Right renal pelvis (tissue), 4 donors: ENCODE results near the gene BAD. TPM values are rescaled to one million over a fixed set of nuclear protein-coding genes. Genes with fewer than 3 reads are reported as not detected.

Experiments
- DNase-seq, 4 donors: peaks; one replicate each; pipeline ENCODE4 v3.0.0-alpha.2; 2013; ENCODE audit warnings: low read depth in 4 of 4, low spot score in 3 of 4, missing footprints in 1 of 4
- polyA plus RNA-seq, 4 donors: library from polyadenylated mRNA; unstranded; fragments of 120-200 nt; gene quantifications; one replicate each; pipeline ENCODE4 v1.2.1, GENCODE V29; 2013; ENCODE audit not compliant: insufficient read length in 4 of 4

Gene BAD
- polyA plus RNA-seq, 4 donors = 44.2 to 69.5 (median 49.2) TPM

DNA sequence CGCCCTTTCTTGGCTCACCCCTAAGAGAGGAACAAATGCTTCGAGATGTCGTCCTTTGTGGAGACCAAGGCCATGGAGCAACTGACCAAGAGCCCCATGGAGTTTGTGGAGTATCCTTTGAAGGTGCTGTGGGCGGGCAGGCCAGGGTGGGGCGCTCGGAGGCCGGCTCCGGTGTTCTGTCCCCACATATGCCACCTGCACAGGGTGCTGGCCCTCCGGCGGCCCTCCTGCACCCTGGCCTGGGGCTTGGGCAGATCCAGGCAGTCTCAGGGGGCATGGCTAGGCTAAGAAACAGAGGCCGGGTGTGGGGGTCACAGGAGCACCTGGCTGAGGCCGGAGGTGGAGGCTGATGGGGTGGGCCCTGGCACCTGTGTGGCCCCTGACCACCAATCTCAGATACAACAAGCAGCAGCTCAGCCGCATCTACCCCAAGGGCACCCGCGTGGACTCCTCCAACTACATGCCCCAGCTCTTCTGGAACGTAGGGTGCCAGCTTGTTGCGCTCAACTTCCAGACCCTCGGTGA is 22.8 kb downstream of the BAD start:
- no peak for DNase-seq

DNA sequence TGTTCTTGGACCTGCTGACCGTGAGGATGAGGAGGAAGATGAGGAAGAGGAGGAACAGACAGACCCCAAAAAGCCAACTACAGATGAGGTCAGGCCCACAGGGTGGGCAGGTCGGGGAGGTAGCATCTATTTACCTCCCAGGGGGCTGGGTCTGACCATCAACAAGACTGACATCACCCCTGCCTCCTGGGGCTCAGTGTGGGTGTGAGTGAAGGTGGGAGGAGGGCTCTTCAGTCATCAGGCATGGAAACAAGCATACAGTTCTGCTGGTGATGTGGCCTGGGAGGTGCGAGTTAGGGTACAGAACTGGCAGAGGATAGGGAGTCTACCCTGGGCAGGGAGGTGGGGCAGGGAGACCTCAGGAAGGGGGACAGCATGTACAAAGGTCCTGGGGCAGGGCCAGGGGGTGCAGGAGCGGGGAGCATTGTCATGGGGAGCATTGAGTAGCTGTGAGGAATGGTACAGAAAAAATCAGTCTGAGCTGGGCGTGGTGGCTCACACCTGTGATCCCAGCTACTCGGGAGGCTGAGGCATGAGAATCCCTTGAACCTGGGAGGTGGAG is 24.2 kb downstream of the BAD start:
- DNase-seq = no peak

DNA sequence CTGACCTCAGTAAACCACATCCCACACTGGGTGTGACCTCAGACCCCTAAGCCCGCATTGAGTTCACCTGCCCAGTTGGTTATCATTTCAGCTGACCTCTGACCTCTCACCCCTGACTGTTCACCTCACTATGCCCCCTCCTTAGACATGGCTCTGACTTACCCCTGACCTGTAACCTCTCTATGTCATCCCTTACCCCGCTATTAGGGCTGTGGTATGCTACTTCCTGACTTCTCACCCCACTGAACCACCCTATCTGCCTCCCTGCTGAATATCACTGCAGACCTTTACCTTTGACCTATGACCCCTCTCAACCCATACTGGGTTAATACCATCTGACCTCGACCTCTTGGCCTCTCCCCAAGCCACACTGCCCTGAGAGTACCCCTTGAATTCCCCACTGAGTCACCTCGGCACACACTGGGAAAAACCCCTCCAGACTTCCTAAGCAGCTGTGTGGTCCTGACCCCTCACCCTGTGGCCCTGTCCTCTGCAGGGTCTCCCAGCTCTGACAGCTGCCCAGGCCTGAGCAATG is 24.9 kb downstream of the BAD start:
- no peak for DNase-seq

DNA sequence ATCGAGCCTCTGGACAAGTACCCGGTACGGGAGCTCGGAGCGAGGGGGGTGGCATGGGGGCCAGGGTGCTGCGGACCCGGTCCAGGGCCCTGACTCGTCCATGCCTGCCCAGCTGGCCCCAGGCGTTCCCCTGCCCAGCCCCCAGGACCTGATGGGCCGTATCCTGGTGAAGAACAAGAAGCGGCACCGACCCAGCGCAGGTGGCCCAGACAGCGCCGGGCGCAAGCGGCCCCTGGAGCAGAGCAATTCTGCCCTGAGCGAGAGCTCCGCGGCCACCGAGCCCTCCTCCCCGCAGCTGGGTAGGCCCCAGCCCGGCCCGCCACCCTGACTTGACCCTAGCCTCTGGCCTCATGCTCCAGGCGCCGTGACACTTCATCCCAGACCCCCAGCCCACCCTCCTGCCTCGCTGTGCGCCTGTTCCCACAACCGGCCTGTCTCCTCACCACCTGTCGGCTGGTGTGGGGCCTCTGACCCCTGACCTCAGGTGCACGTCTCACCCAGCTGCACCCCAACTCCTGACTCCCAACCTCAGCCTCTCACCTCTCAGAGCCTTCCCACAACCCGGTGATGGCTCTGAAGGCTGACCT is 25.4 kb downstream of the BAD start:
- no peak for DNase-seq

DNA sequence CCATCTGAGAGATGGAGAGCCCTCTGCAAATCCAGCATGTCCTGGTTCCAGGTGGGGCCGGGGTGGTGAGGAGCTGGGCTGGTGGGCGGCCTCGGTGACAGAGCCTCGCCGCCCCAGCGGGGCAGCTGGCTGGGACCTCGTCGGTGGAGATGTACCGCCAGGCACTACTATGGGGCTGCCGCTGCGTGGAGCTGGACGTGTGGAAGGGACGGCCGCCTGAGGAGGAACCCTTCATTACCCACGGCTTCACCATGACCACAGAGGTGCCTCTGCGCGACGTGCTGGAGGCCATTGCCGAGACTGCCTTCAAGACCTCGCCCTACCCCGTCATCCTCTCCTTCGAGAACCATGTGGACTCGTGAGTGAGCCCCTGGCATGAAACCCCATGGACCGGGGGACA is 26.1 kb downstream of the BAD start:
- DNase-seq = no peak

DNA sequence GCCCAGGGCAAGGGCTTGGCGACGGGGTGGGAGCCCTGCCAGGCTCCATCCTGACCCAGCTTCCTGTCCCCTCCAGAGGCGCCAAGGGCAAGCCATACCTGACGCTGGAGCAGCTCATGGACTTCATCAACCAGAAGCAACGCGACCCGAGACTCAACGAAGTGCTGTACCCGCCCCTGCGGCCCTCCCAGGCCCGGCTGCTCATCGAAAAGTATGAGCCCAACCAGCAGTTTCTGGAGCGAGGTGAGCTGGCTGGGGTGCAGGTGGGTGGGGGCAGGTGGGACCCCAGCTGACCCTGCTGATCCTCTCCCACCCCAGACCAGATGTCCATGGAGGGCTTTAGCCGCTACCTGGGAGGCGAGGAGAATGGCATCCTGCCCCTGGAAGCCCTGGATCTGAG is 28.2 kb downstream of the BAD start:
- DNase-seq = no peak

DNA sequence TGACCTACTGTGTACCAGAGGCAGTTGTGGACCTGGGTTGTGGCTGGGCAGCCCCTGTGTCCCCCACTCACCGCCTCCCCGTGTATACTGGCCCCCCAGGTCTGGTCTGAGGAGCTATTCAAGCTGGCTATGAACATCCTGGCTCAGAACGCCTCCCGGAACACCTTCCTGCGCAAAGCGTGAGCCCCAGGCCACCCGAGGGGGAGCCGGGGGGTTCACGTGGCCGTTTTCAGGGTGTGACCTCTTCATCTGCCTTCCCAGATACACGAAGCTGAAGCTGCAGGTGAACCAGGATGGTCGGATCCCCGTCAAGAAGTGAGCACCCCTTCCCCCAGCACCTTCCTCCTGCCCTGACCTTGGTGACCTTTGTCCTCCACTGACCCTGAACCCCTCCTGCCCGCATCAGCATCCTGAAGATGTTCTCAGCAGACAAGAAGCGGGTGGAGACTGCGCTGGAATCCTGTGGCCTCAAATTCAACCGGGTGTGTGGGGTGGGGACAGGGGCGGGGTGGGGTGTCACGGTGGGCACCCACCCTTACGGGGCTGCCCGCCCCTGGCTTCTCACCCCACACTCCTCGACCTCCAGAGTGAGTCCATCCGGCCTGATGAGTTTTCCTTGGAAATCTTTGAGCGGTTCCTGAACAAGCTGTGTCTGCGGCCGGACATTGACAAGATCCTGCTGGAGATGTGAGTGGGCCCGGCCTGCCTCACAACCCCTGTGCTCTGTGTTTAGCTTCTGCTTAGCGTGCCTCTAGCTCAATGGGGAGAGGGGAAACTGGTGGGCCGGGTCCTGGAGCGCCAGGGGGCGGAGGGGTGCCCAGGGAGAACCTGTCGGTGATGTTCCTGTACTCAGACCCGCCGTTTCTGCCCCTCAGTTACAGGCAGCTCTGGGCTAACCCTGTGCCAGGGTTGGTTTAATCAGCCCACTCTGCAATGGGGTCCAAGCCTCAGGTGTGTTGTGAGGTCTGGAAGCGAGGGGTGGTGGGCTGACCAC is 29.0 kb downstream of the BAD start:
- no peak for DNase-seq

DNA sequence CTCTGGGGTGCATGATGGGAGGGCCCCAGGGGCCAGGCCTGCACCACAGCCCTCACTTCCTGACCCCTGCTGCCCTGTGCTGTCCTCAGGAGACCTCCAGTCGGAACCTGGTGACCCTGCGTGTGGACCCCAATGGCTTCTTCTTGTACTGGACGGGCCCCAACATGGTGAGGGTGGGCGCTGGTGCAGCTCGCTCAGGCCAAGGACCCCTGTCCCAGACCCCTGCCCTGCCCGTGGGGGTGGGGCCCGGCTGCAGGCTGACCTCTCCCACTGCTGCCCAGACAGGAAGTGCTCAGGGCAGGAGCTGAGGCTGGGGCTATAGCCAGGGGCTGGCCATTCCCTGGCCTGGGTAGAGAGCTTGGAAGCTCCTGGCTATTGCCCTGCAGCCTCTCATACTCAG is 30.1 kb downstream of the BAD start:
- no peak for DNase-seq

DNA sequence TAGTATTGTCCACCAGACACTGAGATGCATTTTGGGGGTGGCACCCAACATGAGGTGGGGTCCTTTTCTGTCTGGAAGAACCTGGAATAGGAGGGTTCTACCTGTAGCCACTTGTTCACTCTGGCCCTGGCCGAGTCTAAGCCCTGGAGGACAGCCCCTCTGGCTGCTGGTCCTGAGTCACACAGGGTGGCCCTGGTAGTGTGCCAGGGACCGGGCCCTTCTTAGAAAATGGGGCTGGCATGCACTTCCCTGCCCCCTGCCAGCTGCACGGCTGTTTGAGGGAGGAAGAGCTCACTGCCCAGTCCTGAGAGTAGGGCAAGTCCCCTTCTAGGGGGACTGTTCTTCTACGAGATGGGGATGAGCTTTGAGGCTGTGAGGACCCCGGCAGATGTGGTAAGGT is 31.0 kb downstream of the BAD start:
- DNase-seq = no peak

DNA sequence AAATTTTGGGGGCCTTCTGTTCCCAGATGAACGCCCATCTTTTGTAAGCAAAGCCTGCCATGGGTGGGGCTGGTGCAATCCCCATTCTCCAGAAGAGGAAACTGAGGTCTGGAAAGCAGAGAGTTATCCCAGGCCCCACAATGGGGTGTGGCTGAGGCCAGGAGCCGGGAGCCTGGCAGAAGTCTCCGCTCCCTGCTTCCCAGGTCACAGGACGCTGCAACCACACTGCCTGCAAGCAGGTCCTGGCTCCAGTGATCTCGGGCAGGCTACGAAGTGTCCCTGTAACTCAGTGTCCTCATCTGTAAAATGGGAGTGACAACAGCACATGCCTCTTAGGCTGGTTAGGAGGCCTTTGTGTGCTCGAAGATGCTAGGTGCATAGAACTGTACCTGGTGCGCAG is 31.4 kb downstream of the BAD start:
- no peak for DNase-seq

DNA sequence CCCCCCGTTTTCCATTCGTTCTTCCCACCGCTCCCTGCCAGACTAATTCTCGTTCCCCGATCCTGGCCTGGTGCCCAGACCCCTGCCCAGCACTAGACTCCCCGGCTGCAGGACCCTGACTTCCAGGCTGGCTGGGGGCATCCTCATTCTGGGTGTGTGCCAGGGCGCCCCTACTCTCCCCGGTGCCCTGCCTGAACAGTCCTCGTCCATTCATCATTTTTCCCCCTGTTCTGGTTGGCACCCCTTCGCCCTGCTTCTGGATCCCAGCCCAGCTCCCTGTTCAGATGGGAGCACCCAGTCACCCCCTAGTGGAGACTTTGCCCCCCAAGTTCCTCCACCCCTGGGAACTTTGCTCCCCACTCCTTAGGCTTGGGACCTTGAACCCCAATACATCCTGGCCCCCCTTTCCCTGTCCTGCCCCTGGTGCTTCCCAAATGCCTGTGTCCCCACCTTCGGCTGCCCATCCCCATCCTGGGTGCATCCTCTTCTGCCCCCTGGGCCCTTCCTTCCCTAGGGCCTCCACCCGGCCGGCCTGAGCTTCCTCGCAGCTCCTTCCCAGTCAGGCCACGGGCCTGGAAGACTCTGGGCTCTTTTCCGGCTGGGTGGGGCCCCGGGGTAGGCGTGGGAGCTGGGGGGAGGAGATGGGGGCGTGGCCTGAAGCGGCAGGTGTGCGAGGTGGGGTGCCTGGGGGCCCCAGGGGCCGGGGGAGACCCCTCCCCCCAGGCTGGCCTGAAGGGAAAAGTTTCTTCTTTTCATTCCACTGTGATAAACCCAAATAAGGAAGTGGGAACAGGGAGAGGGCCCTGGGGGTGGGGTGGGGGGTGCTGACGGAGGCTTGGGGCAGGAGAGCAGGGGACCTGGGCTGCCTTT is 32.2 kb downstream of the BAD start:
- no peak for DNase-seq

DNA sequence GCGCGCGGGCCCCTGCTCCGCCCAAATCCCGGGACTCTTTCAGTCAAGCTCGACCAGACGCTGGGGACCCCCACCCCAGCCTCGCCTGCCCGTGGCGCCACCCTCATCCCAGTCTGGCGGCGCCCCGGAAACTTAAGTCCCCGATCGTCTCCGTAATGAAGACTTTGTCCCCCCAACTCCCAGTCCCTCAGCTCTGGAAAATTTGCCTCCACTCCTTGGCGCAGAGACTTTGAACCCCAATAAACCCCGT is 32.8 kb downstream of the BAD start:
- no peak for DNase-seq

DNA sequence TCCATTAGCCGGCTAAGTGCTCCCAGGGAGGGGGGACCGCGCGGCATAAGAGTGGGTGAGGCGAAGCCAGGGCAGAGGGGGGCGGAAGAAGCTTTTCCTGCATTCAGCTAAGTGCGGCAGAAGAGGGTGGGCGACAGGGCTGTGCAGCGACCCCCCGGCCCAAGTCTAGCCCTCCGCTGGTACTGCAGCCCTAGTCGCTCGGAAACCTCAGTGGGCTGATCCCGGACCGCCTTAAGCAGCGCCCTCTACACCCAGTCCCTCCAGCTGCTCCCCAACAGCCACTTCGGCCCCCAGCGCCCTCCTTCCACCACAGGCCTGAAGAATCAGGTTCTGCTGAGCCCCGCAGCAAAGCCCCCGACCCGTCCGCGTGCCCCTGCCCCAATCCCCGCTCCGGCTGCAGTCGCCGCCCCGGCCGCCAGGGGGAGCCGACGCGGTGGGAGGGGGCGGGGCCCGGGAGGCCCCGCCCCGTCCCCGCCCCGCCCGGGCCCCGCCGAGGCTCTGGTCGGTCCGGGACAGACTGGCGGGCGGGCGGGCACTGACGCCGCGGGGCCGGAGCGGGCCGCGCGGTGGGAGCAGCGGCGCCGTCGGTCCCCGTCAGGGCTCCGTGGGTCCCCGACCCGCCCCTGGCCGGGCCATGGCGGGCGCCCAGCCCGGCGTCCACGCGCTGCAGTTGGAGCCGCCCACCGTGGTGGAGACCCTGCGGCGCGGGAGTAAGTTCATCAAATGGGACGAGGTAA is 33.3 kb downstream of the BAD start, which contains the start of gene PLCB3:
PLCB3 (plus strand) TSS at position 515 of the 737 bp plus-strand sequence; CDS start at position 635, 120 bp downstream.
- DNase-seq = no peak

DNA sequence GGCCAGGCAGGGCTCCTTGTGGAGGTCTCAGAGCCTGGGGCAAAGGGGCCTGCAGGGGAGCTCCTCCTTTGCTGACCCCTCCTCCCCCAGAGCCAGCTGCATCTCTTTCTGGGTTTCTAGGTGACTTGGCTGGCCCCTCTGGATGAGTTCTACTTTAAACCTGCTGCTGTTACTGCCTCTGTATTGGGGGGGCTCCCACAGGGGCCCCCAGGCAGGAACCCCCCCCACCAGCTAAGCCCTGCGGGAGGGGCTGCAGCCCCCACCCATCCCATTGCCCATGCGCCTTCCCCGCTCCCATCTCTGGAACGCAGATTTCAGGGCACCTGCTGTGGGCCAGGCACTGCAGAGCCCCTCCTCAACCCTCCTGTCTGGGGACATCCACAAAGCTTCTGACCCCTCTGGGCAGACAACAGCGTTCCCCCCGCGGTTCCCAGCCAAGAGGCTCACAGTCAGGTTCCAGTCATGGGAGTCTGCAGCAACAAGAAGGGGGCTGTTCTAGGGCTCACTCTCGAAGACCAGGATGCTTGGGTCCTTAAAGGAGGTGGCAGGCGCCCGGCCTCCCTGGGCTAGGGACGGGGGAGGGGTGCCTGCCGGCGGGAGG is 34.0 kb downstream of the BAD start:
- DNase-seq = no peak

DNA sequence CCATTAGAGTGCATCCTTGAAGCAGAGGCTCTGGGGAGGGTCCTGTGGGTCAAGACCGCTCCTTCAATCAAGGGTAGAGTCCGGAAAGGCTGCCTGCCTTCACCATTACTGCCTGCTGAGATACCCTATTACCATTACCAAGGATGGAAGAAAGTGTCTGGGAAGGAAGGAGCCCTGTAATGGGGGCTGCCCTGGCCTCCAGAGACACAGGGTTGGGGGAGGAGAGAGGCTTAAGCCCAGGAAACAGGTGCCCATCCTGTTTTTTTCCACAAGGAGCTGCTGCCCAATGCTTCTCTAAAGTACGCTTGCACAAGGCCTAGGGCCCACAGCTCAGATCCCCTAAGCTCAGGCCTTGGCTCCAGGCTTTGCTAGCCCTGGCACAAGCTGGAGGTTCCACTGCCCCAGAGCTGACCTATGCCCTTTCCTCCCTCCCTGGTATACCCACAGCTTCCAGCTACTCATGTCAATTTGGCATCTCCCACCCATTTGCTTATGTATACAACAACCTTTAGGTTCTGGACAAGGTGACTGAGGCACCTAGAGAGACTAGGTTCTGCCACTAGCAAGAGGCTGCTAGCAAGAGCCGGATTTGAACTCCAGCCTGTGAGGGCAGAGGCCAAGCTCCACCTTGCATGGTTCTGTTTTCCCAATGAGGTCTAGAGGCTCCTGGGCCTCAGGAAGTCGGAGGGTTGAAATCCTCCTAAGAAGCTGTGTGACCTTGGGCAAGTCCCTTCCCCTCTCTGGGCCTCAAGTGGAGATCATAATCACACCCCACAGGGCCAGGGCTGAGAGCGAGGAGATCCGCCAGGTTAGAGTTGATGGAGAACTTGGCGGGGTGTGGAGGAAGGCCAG is 34.7 kb downstream of the BAD start:
- DNase-seq = no peak

DNA sequence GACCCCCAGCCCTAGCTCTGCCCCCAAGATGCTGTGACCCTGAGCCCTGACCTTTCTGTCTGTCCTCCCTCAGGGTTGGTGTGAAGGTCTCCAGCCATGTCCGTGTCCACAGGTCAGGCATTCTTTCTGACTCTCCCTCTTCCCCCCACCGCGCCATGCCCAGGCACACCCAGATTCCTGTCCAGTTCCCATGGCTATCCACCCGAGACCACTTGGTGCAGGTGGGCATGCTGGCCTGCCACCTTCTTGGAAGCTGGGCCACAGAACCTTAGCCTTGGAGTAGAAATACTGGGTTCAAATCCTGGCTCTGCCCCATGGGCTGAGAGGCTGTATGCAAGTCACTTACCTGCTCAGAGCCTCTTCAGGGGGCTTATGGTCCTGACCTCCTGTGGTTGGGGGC is 35.4 kb downstream of the BAD start:
- no peak for DNase-seq

DNA sequence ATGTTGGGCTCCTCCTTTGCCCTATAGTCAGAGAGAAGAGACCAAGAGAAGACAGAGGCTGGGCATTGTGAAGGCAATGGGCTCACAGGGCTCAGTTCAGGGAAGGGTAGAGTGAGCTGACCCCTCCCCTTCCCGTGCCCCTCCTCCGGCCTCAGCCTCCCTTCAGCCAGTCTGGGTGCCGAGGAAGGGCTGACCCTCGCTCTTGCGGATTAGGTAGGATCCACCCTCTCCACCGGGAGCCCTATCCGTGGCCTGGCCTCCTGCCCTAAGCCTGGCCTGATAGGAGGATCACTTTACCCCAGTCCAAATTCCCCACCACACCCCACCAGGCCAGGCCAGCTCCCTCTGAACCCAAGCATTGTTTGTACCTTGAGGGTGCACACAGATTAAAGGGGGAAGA is 35.9 kb downstream of the BAD start:
- no peak for DNase-seq

DNA sequence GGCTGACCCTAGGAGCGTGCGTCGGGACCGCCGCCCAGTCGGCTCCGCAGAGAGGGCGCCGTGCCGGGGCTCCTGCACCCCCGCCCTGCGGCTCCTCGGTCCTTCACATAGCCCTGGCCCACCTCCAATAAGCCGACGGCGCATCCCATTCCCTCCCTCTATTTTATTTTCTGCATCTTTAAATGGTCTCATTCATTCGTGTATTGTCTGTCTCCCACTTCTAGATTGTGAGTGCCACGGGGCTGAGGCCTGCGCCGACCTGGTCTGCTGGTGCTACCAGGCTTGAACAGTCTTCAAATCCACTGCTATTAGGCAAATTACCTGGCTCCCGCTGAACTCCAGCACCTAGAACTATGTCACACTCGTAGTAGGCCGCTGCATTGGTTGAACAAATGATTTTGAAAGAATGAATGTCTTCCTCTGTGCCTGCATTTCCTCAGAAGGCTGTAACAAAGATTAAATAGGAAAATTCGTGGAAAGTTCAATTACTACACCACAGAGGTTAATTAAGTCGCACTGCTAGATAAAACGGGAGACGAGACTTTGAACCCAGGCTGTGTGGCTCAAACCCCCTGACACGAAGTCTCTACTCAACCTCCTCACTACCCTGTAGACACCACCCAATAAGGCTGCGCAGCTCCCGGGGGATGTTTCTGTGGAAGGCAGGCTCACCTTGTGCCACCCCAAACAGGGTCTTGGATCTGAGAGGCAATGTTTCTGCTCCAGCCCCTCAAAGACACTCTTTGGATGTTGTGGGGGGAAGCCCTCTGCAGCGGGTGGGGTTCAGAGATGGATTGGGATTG is 36.5 kb downstream of the BAD start:
- DNase-seq = no peak
